HG03095 (cell line): ENCODE results near the gene OCA2.
"Not testable (repeated sequence)": the region's sequence is repeated elsewhere in the genome, so short reads cannot be mapped to it uniquely, and the experiment has no call there.

Source experiments
- ATAC-seq: cut with Tn5 transposase; IDR thresholded peaks from one replicate; pipeline ENCODE4 v1.9.1; 2021; ENCODE audit warnings: moderate library complexity; ENCODE audit not compliant: unreplicated experiment

The OCA2 gene

DNA sequence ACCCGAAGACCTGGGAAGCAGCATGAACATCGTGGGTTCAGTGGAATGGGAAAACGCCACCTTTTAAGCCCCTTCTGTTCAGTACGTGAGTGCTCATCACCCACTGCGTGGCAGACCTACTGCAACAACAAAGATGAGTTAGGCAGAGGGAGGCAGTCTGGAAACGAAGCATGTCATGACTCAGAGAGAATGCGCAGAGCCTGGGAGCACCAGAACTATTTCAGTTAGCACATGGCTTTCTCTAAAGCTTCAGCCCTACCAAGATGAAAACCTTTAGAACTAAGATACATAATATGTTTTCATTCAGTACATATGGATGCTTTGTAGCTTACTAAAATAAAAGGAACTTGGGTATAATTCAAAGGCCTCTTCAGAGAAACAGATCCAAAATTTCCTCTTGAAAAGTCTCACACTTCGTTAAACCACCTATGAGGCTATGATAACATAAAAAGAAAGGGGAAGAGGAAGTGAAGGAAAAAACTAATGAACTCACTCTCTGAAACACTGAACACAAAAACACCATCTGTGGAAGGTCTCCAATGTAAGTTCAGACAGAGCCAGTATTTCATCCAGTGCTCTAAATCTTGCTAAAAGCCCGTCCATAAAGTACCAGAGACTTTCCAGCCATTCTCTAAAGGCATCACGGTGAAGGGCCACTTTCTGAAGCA lies 140.1 kb downstream of the OCA2 start:
- ATAC-seq = no peak

DNA sequence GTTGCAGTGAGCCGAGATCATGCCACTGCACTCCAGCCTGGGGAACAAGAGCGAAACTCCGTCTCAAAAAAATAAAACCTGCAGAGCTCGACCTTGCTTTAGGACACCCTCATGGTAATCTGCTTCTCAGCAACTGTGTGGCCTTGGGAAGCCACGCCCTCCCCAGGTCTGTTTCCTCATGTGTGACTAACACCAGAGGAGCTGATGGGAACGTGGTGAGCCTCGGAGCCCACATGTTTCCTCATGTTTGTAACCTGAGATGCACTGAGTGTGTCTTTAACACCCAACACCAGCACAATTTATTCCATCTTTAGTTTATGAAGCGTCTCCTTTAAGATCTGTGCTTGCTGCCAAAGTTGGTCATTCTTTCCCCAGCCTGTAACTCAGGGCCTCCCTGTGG lies 142.8 kb downstream of the OCA2 start:
- ATAC-seq = no peak

DNA sequence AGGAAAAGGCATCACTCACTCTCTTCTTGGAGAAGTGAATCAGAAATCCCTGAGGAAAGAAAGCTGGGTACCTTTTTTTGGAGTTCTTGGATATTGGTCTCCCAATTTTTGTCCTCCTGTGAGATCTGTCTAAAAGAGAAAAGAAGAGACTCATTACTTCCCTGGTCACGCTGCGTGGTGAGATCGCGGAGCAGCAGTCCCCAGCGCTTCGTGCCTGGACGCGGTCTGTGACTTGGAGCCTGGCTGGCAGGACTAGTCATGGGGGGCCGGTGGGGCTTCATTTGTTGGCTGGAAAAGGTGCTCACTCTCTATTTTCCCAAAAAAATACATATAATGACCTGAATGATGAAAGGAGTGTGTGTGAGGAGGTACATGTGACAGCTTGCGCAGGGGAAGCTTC lies 144.0 kb downstream of the OCA2 start:
- ATAC-seq = no peak

DNA sequence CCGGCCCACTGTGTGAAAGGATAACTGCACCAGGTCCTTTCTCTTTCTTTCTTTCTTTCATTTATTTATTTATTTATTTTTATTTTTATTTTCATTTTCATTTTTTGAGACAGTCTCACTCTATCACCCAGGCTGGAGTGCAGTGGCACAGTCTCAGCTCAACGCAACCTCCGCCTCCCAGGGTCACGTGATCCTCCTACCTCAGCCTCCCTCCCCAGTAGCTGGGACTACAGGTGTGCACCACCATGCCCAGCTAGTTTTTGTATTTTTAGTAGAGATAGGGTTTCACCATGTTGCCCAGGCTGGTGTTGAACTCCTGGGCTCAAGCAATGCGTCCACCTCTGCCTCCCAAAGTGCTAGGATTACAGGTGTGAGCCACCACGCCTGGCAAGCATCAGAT lies 146.5 kb downstream of the OCA2 start:
- ATAC-seq = not testable (repeated sequence)

DNA sequence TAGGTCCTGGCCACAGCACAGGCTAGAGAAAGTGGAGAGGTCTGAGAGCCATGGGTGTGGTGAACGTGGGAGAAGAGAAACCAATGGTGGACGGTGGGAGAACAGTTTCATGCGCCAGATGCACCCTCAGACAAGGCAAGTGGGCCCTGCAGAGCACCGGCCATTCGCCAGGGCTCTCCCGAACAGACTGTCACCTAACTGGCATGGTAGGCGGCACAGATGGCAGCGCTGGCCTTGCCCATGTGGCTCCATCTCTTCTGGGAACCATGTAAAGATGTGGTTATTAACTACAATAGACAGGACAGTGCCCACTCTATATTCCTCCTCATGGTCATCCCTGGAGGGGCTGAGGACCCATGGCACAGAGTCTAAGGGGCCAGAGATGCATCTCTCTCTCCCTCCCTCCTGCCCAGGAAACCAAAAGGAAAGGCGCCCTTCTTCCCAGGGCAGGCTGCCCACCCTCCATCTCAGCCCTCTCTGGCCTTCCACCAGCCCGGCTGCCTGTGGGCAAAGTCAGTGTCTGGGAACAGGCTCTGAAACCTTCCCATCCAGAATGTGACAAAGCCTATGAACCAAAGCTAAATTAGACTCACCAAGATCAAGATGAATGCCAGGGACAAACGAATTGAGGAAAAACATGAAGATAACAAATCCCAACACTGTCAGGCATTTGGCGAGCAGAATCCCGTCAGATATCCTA lies 147.8 kb downstream of the OCA2 start:
- ATAC-seq = no peak

DNA sequence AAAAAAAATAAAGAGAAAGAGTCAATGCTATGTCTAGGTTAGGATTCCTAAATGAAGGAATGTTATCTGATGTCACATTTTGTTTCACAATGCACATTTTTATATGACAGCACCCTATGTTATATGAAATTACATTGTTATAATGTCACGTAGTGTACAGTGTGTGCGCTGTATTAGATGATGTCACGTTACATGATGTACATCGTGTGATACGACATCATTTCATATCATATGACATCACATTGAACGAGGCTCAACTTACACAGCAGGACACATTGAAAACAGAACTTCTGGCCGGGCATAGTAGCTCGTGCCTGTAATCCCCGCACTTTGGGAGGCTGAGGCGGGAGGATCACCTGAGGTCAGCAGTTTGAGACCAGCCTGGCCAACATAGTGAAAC lies 150.0 kb downstream of the OCA2 start:
- no peak for ATAC-seq

DNA sequence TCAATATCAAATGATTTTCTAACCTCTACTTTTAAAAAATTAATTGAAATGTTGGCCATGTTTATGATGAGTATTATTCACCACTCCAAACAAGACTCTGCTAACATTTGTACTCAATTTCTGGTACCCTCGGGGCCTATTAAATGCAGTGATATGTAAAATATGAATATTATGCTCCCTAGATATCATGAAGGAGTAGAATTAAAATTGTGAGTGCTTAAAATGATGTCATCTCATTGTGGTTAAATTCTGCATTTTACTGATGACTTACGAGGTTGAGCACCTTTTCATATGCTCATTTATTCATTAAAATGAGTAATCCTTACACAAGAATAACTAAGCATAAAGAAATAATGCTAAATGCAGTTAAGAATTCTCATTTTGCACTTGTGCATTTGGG lies 159.9 kb downstream of the OCA2 start:
- no peak for ATAC-seq

DNA sequence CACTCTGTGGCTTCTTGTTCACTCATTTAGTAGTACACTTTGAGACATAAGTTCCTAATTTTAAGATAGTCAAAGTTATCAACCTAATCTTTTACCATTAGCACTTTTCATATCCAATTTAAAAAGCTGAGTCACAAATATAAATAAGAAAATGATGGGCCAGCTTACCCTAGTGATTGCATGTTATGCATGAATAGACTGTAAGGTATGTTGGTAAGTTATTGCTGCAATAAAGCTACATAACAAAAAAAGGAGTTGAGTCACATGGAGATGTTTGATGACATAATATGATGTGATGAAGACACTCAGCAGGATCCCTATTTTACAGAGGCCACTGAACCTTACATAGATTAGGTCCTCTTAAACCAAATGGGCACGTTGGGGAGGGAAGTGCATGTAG lies 161.3 kb downstream of the OCA2 start:
- no peak for ATAC-seq

DNA sequence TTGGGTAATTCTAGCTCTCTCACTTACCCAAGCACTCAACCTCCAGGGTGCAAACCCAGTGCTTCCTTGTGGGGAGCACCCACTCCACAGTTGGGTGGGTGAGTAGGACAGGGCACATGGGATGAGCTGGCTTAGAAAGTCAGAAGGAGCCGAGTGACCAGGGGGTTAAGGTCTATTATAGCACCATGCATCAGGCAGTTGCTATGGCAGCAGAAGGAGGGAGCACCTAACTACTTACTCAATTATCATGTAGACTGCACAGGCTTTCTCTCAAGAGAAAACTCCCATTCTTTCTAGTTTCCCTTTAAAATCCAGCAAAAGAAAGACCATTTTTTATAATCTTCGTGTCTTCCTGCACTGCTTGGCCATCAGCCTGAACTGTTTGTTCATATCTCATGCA lies 163.0 kb downstream of the OCA2 start:
- ATAC-seq = no peak

DNA sequence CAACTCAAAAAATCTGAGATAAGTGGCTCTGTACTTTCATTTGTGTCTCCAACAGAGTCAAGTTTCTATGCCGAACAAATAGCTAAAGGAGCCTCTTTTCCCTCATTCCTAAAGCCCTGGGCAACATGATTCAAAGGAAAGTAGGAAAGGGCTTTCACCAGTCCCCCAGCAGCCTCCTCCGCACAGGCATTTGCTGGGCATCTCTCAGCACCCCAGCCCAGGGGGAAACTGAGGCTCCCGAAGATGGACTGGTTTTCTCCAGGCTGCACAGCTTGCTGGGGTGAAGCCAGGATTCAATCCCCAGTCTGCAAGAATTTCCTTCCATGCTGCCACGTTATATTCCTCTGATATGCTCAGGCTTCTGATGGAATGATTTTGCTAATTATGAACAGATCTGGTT lies 163.8 kb downstream of the OCA2 start:
- no peak for ATAC-seq

DNA sequence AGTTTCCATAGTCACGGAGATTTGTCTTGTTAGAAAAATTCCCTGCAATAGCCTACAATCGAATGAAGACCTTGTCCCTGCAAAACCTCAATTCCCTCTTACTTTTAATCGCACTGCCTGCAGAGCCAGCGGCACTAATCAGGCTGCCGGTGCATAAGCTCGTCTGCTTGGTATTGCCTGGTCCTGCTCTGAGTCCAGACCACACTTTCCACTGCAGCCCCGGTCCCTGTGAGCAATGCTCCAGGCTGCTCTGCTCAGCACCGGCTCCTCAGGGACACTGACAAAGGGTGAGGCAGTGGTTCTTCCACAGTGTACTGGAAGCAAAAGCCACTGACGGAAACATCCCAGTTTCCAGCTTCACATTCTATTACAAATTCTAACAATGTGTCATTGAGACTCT lies 164.3 kb downstream of the OCA2 start:
- no peak for ATAC-seq

DNA sequence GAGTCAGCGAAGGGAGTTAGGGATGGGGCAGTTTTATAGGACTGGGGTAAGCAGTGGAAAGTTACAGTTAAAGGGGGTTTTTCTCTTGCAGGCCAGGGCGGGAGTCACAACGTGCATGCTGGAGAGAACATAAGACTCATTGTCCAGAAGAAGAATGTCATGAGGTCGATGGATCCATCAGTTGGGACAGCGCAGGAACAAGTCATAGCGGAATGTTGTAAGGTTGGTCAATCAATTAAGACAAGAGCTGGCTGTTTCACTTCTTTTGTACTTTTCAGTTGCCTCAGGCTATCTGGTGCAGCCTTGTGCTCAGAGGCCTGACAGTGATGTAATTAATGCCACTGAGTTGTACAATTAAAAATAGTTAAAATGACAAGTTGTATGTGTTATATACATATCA lies 165.6 kb downstream of the OCA2 start:
- ATAC-seq = no peak

DNA sequence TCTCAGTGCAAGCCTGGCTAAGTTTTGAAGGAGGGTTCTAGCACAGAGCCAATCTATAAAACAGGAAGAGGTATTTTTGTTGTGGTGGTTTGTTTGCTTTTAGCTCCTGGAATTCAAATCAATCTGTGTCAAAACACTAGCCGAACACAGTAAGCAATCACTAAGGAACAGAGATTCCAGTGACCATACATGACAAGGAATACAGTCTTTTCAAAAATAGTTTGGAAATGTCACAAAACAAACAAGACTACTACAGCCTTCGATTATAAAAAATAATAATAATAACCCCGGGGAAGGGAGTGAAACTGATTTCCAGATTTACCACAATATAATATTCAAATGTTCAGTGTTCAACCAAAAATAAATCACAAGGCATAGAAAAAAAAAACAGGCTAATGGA lies 166.5 kb downstream of the OCA2 start:
- ATAC-seq = no peak

DNA sequence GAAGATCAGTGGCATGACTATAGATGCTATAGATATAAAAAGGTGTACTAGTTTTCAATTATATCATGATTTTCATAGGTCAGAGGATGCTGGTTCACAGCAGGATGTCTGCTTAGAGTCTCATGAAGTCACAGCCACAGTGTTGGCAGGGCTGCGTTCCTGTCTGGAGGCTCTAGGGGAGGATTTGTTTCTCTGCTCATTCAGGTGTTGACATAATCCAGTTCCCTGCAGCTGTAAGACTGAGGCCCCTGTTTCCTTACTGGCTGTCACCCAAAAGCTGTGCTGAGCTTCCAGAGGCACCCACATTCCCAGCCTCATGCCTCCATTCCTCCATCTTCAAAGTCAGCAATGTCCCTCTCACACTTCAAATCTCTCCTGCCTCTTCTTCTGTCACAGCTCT lies 170.7 kb downstream of the OCA2 start:
- ATAC-seq = no peak

DNA sequence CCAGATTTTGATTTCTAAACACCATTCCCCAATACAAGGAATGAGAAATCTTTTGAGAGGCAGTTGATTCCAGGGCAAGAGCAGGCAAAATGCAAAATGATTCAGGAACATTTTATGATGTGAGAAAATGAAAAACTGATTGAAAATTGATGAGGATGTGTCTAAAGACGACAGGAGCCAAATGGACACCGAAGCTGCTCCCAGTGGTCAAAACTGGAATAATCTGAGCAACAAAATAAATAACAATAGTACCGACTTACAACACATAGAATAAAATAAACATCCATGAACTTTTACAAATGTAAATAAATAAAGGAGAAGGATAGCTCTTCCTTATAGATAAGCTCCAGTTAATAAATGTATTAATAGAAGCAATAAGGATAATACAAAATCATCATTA lies 186.8 kb downstream of the OCA2 start:
- ATAC-seq = no peak

DNA sequence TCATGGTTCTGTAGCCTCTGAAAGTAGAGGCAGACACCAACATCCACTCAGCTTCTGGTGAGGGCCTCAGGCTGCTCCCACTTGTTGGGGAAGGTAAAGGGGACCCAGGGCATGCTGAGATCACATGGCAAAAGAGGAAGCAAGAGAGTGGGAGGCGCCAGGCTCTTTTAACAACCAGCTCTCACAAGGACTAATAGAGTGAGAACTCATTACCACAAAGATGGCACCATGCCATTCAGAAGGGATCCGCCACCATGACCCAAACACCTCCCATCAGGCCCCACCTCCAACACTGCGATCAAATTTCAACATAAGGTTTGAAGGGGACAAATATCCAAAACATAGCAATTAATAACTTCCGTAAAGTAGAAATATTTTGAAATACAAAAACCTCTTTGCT lies 192.3 kb downstream of the OCA2 start:
- ATAC-seq = no peak

DNA sequence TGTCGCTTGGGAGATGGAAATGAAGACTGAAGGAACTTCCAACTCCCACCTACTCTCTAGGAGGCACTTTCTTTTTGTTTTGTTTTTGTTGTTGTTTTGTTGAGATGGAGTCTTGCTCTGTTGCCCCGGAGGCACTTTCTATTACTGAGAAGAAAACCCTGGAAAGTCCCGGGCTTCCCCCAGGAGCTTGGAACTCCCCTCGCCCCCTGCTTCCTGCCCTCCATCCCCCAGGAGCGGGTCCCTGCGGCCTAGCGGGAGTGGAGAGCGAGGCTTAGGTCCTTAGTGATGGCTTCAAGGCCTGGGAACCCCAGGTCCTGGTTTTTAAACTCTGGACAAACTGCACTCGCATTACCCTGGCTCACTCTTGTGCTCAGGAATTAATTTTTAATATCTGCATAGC lies 195.7 kb downstream of the OCA2 start:
- no peak for ATAC-seq

DNA sequence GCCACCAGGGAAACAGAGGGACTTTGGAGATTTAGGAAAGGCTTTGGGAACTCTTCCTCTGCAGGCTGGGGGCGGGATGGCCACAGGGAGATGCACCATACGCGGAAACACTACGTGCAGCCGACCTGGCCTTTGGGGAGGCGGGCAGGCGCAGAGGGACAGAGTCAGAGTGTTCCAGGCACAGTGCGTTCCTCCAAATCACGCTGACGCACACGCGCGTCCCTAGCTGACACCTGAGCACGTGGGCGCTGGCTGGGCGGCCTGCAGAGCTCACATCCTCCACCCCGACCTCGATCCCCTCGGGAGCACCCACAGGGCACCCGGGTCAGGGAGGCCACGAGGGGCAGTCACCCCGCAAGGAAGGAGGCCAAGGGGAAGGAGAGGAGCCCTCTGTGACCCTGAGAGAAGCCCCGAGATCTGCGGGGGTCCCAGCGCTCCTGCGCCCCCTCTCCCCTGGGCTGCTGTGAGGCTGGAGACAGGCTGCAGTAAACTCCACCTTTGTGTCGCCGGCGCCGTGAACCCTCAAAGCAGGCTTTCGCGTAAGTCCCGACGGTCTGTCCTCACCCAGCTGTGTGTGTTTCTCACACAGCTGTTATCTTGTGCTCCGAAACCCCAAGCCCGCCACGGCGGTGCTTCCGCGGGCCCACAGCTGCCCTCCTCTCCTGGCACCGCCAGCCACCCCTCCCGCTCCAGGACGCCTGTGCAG lies 196.3 kb downstream of the OCA2 start:
- ATAC-seq = no peak

DNA sequence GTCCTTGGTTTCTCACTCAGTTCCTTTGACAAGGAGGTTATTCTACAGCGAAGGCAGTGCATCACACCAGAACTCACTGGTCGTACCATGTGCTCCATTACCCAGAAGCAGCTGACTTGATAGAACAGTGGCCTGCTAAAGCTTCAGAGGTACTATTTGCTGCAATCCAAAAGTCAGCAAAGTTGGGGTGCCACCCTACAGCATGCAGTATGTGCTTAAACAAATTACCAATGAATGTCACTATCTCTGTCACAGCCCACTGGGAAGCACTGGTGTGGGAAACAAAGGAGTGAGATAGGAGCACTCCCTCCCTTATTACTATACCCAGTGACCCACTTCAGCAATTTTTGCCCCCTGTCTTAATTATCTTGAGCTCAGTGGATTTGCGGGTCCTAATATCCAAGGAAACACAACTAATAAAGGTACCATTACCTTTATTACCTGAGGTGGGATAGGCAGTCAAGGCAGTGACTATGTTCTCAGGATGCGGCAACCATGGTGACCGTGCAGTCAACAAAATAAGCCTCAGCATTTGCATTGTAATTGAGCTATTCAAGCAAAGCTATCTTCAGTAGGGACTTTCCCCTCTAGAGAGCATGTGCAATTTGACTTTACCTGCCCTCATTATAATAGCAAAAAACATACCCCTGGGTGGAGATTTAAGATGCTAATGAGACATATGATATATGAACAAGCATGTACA lies 199.4 kb downstream of the OCA2 start:
- no peak for ATAC-seq

DNA sequence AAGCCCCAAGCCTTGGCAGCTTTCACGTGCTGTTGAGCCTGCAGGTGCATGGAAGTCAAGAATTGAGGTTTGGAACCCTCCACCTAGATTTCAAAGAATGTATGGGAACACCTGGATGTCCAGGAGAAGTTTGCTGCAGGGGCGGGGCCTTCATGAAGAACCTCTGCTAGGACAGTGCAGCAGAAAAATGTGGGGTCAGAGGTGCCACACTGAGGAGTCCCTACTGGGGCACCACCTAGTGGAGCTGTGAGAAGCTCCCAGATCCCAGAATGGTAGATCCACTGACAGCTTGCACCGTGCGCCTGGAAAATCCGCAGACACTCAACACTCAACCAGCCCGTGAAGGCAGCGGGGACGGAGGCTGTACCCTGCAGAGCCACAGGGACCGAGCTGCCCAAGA lies 201.6 kb downstream of the OCA2 start:
- no peak for ATAC-seq

DNA sequence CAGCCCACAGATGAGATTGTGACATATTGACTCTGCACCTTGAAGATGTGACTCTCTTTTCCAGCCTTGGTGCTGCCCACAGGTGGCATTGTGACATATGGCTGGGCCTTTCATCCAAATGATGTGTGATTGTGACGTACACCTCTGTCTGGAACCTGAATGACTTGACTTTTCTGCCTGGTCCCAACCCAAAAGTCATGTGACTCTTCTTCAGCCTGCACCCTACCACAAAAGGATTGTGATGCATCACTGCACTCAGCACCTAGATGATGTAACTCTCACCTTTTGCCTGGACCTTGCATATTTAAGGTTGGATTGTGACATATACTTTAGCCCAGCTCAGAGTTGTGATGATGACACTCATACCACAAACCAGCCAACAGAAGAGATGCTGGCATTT lies 204.5 kb downstream of the OCA2 start:
- ATAC-seq = no peak

DNA sequence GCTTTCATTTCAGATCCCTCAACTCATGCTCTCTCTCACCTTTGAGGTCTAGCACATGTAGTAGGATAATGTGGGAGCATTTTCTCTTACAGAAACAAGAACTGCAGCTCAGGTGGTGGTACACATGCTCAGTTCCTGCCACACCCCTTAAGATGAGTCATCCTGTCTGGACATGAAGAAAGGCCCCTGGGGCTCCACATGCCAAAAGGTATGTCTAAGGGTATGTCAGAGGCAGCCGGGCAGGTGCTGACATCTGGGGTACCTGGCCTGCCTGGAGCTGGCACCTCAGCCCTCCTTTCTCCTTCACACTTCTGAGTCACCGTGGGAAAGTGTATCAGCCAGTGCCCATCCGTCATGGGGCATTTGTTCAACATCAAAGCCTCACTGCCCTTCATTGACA lies 209.9 kb downstream of the OCA2 start:
- no peak for ATAC-seq
